GM18502 (cell line): ENCODE results near the gene BRINP2.

Experiments
- ATAC-seq: cut with Tn5 transposase; IDR thresholded peaks from one replicate; pipeline ENCODE4 v1.9.1; 2021; ENCODE audit warnings: mild to moderate bottlenecking; ENCODE audit not compliant: unreplicated experiment, poor library complexity

Gene BRINP2, protein sequence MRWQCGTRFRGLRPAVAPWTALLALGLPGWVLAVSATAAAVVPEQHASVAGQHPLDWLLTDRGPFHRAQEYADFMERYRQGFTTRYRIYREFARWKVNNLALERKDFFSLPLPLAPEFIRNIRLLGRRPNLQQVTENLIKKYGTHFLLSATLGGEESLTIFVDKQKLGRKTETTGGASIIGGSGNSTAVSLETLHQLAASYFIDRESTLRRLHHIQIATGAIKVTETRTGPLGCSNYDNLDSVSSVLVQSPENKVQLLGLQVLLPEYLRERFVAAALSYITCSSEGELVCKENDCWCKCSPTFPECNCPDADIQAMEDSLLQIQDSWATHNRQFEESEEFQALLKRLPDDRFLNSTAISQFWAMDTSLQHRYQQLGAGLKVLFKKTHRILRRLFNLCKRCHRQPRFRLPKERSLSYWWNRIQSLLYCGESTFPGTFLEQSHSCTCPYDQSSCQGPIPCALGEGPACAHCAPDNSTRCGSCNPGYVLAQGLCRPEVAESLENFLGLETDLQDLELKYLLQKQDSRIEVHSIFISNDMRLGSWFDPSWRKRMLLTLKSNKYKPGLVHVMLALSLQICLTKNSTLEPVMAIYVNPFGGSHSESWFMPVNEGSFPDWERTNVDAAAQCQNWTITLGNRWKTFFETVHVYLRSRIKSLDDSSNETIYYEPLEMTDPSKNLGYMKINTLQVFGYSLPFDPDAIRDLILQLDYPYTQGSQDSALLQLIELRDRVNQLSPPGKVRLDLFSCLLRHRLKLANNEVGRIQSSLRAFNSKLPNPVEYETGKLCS

DNA sequence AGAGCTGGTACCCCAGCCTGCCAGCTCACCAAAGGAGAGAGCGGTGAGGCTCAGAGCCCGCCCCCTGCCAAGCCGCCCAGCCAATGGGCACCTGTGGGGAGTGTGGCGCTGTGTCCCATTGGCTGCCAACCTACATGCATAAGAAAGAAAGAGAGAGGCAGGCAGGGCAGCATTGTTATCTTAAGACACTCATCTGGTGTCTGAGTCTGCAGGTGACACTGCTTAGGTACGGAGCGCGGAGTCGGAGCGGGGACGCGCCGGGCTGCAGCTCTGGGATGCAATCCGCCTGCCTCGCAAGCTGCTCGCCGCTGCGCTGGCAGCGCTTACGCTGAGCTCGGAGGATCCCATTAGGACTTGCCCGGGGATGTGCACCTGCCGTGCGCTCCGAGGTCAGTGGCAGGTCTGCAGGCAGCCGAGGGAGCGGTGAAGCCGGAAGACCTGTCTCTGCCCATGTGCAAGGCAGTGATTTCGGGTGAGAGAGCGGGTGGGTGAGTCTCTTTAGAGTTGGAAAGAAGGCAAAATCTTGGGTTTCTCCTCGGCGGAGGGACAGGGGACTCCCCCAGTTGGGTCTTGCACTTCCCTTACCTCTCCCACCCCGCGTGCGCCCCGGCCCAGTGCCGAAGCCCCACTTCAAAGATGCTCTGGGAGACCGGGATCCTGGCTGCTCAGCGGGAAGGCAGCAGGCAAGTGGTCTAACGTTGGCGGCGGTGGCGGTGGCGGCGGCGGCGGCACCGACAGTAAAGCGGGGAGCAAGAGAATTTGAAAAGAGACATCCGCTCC lies at the start of gene BRINP2:
TSS of gene BRINP2 (plus strand) at position 203 of the 780 bp plus-strand sequence. CDS start 58,919 bp downstream, outside the sequence.
- peak; percentile 97 for ATAC-seq

DNA sequence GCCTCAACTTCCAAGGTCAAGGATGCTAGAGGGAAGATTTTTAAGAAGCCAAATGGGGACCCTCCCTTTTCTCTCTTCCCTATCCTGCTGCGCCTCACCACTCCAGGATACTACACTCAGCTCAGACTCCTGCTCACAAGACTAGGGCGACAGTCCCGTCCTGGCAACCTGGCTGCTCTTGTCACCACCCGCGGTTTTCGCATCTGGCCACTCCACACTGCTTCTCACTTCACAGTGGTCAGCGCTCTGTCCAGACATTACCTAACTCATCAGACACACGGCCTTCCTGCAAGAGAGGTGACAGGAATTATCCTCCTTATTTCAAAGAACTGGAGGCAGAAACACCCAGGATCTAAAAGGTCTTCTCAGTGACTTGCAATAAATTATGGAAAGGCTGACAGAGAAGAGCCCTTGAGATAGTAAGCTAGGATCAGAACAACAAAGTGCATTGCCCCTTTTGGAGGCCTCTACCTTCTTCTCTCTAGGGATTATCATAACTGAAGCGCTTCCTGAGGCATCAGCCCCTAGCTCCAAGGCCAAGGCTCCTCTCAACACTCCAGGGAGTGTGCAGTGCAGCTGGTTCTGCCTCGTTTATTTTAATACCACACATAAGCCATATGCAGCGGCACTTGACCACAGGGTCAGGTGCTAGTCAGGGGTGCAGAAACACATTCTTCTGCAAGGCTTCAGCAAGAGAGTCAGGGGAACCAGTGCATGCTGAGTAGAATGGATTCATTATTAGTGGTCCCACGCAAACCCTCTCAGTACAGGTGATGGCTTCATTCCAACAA lies 48.1 kb upstream of the BRINP2 start:
- no peak for ATAC-seq

DNA sequence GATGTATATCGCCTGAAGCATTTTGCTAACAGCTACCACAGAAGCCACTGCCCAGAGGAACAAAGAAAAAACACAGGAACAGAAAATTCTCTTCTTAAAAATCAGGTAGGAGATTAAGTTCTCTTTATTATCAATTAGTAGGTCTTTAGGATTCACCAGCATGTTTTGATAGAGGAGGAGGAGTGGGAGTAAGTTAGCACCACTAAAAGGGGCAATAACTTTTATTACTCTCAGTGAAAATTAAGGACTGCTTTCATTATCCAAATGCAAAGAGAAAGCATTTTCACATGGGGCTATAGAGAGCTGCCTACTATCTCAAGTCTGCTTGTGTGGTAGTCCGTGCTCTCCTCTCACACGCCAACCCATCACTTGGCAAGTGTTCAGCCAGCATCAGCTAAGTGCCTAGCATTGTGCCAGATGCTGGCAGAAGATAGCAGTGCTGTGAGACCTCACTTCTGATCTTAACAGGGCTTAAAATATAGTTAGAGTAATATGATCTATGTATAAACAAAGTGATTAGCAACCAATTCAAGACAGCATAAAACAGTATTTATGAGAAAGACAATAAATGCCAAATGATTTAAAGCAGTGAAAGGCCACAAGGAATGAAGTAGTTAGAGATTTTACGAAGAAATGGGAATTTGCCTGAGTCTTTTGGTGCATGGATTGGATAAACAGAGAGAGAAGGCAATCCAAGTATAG lies 46.0 kb upstream of the BRINP2 start:
- no peak for ATAC-seq

DNA sequence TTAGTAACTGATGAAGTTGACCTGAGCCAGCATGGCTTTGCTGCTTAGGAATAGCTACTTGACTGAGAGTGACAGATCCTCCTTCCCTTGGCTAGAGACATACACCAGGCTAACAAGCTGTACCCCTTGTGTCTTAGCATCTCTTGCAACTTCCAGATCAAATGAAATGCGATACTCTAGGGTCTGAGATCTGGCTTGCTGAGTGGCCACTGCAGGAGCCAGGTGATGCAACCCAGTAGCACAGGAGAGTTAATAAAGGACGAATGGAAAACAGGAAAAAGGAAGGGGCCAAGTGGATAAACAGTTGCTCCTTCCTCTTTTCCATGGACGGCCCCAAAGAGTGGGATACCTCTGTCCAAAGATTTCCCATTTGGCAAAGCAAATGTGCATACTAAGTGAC lies 44.5 kb upstream of the BRINP2 start:
- ATAC-seq = no peak

DNA sequence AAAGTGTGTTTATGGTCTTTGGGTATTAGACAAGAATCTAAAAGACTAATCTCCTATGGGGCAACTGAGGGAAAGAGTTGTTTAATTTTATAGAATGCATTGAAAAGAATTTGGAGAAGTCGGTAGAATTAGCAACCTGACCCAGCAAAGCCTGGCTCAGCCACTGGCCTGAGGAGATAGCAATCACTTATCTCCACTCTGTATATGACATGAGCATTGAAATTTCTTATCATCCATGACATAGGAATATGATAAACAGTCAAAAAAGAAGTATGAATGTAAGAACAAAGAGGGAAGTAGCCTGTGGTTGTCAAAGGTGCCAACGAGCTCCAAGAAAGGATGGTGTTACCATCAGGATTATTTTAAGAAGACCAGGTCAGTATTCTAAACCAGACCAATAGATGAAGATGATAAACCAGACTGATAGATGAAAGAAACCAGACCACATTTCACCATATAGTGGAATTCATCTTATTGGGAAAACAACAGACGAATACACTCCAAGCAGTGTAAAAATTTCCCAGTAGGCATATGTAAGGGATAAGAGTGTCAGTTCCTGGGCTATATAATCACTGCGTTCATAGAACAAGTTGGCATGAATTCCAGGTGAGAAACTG lies 42.0 kb upstream of the BRINP2 start:
- ATAC-seq = no peak

DNA sequence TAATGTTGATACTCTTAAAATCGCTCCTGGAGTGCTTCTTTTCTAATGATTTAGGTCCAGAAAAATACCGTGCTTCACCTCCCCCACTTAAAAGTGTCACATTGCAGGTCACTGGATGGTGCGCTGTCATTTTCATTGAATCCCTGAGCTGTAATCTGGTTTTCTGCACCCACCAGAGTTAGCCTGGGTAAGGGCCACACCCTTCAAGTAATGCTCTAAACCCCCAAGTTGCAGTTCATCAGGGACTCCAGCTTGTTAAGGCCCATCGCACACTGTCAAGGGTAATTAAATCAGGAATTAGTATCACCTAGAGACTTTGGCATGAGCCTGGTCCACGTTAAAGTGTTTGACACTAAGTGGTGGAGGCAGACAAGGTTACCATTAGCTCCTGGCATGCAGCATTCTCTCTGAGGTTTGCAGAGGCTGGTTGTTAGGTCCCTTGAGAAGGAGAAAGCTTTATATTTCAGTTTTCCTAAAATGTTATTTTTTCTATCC lies 40.3 kb upstream of the BRINP2 start:
- ATAC-seq = no peak

DNA sequence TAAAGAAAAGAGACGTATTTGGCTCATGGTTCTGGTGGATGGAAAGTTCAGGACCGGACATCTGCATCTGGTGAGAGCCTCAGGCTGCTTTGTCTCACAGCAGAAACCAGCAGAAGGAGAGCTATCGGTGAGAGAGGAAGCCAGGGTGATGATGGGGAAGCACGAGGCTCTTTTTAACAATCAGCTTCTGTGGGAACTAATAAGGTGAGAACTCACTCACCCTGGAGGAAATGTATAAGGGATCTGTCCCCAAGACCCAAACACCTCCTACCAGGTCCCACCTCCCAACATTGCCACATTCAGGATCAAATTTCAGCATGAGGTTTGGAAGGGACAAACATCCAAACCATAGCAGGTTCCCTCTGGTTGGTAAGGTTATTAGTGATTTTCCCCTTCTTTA lies 39.0 kb upstream of the BRINP2 start:
- no peak for ATAC-seq

DNA sequence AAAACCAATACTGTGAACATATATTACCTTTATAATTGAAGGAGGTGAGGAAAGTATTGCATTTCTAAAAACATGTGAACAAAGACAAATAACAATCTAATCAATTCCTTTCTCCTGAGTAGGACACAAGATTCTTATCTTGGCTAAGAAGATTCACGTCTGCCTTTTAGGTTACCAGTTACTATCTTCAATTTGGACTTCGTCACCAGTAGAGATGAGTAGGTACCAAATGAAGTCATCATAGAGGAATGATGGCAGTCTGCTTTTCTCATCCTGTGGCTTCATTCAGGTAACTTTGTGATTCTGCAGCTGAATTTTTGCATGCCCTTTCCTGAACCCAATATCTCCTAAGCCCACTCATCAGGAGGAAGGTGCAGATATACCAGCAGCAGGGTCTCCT lies 38.6 kb upstream of the BRINP2 start:
- no peak for ATAC-seq

DNA sequence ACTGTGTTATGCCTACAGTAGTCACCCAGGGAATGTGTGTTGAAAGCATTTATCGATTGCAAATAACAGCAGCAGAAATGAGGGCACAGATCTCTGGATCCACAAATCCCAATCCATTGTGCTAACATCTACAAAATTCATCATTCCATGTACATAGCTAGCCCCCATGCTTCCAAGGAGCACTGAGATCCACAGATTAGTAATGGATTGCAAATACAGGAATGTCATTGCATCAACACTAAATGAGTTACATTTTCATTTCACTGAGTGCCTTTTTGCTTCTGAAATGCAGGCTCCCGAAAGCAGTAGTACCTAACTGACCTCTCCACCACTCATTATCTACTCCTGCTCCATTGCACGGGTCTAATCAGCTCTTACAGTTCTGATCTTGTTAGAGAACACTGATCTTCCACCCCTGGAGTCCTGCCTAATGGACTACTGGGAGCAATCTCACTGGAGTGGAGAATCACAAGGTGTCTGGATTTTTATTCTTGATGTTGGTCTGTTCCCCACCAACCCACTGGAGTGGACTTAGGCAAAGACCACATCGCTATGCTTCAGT lies 36.7 kb upstream of the BRINP2 start:
- no peak for ATAC-seq

DNA sequence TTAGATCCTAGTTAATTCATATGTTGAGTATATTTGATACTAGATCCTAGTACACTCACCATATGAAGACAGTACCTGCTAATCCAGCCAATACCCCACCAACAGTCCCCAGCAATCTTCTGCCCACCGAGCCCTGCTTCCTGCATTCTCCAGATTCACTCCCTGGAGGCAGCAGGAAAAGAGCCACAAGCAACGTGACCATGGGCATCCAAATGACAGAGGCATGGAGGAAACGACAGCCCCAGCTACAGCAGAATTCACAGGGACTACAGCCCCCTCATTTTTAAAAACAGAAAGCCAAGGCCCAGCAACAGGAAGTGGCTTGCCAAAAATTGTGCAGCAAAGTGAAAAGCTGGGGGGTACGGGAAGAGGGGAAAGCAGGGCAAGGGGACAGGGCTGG lies 35.5 kb upstream of the BRINP2 start:
- ATAC-seq = no peak

DNA sequence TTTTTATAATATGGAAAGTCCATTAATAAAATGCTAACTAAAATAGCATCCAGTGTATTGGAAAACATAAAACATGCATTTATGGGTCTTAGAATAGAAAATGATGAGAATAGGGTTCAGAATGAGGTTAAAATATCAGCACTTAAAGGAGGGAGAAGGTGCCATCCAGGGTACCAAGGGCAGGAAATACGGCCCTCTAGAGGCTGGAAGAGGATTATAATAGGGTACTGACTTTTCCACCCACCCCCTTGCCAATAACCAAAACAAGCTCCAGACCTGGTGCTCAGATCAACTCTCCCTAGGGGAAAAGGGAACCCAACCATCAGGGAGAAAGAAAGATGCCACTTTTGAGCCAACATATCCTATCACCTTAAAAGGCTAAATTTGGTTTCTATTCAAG lies 32.9 kb upstream of the BRINP2 start:
- ATAC-seq = no peak

DNA sequence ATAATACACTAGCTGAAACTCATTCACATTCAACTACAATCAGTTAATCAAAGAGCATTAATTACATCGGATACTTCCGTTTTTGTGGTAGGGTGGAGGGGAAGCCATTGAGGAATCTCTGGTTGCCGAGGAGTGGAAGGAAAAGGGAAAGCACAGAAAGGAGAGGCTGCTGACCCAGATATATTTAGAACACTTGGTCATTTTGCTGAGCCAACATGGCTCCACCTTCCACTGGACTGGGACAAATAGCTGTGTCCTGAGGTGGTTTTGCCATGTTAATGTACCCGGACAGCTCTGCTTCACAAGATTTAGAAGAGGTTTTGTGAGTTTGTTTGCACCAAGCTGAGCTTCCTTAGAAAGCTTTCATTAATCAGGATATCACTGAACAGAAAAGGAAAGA lies 32.4 kb upstream of the BRINP2 start:
- no peak for ATAC-seq

DNA sequence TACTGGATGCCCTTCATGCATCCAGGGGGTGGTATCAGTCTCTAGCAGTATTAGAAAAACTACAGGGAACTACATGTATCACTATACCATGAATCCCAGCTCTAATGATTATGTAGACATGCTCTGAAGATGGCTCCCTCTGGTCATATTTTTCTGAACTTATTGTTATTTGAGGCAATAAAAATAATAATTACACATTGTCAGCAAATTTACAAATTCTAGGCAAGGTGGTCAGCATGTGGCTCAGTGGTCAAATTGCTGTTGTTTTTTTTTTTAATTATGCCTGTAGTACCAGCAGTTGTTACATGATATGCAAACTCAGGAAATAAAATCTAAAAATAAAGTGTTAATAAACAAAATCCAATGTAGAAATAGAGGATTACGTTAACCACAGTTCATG lies 28.7 kb upstream of the BRINP2 start:
- no peak for ATAC-seq

DNA sequence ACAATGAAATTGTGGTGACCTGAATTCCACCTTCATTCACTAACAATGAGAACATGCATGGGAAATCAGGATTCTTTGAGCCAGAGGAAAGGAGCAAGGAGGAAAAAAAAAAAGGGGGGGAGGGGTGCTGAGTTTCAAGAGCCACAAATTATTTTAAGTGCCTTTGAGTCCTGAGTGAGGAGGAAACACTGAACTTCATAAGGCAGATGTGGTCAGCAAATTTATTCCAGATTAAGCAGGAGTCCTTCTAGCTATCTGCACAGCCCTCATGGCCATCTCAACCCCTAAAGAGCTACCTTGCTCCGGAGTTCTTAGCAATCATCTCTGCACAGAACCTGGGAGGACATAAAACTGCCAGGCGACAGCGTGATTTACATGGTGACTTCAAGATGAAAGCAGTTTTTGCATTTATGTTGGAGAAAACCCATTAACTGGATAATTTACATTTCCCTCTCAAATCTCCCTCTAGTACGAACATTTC lies 27.9 kb upstream of the BRINP2 start:
- ATAC-seq = no peak

DNA sequence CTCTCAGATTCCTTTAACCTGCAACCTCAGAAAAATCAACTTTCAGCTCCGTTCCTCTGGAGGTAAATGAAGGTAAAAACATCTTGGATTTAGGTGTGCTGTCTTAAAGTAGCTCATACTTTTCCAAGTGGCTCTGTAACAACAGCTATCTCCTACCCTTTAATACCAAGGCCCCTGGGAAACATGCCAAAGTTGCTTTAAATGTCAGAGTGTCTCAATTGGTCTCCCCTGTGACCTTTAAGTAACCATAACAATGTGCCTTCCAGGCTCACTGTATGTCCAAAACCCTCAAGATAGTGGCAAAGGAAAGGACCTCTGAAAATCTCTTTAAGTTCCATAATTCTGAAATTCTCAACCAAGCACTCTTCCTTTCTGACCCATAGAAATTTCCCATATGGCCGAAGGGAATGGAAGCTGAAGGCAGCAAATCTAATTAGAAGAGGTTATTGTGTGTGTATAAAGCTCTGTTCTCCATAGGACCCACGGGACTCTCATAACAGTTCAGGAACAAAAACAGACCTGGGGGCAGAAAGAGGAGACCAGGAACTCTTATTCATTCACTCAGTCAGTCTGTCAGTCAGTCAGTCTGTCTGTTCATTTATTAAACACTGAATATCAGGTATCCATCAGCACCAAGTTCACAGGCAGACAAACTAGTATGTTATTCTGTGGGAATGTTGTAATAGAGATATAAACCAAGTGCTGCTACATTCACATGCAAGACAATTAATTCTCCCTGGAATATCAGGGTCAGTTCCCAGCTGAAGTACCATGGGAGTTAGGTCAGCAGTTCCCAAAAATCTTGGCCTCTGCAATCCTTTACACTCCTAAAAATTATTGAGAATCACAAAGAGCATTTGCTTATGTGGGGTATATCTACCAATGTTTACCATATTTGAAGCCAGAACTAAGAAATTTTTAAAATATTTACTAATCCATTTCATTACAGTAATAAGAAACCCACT lies 25.4 kb upstream of the BRINP2 start:
- no peak for ATAC-seq

DNA sequence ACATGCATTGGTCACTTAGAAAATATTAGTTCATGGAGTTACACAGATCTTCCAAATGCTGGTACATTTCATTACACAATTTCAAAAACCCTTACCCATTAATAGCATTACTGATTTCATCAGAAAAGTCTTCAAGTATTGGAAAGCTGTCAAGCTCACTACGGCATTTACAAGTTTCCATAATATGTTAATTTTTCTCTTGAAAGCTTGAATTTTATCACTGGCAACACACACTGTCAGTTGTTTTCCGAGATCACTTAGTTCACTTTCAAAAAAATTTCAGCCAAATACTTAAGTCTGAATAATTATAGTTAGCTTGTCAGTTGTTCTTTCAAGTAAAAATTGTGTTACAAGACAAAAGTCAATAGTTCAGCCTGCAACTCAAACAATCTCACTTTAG lies 24.3 kb upstream of the BRINP2 start:
- ATAC-seq = no peak

DNA sequence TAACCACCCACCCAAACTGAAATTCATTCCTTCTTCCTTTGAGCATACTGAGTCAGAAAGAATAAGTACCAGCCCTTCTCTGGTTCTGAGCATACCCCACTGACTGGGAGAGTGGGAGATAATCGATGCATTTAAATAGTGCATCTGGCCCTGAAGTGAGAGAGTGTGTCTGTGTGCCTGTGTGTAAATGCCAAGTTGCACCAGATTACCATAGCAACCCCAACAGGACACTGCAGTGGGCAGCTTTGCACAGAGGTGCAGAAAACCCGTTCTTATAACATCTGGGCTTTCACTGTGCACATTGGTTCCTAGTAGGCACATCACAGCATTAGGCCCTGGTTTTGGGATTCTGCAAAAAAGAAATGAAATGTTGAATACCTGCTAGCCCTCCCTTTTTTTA lies 8.5 kb upstream of the BRINP2 start:
- ATAC-seq = no peak
